Measurements from ENCODE around the gene AP3B1. TPM values are rescaled to one million over a fixed set of nuclear protein-coding genes. Genes with fewer than 3 reads are reported as not detected.

The AP3B1 gene
- total RNA-seq, 1 experiment from 2014 or later = 50.3 TPM

GRCh38 chr5:78056901-78057514 is 237.5 kb downstream of the AP3B1 start:
- no peaks in the 10 kb centered on the region for H3K4me1 Mint-ChIP-seq

More at GRCh38 chr5:78056901-78057514, 237.5 kb downstream of the AP3B1 start:
- Mint-ChIP-seq H3K27ac (no peak overlapping the region), H3K4me3 (no peak overlapping the region), H3K27me3 (ENCODE audit: low read depth) (no peaks in the 10 kb centered on the region), H3K36me3 (no peaks in the 10 kb centered on the region), H3K9me3 (no peaks in the 10 kb centered on the region)
- ChIA-PET POLR2A (no interaction called here), CTCF (no interaction called here)
- no peak for ATAC-seq
- no peak for DNase-seq (ENCODE audit: low spot score)
- TF ChIP-seq CREB1 (CRISPR knock-in tag; IDR thresholded peaks at IDR 0.05) = no peak
- TF ChIP-seq, protein P1, sequence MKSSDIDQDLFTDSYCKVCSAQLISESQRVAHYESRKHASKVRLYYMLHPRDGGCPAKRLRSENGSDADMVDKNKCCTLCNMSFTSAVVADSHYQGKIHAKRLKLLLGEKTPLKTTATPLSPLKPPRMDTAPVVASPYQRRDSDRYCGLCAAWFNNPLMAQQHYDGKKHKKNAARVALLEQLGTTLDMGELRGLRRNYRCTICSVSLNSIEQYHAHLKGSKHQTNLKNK (CRISPR knock-in tag; IDR thresholded peaks at IDR 0.05) = no peak
- no peak for TF ChIP-seq AR (CRISPR knock-in tag; IDR thresholded peaks at IDR 0.05)
- TF ChIP-seq HMGA2 (CRISPR knock-in tag; IDR thresholded peaks at IDR 0.05) = no peak
- TF ChIP-seq, protein P2, sequence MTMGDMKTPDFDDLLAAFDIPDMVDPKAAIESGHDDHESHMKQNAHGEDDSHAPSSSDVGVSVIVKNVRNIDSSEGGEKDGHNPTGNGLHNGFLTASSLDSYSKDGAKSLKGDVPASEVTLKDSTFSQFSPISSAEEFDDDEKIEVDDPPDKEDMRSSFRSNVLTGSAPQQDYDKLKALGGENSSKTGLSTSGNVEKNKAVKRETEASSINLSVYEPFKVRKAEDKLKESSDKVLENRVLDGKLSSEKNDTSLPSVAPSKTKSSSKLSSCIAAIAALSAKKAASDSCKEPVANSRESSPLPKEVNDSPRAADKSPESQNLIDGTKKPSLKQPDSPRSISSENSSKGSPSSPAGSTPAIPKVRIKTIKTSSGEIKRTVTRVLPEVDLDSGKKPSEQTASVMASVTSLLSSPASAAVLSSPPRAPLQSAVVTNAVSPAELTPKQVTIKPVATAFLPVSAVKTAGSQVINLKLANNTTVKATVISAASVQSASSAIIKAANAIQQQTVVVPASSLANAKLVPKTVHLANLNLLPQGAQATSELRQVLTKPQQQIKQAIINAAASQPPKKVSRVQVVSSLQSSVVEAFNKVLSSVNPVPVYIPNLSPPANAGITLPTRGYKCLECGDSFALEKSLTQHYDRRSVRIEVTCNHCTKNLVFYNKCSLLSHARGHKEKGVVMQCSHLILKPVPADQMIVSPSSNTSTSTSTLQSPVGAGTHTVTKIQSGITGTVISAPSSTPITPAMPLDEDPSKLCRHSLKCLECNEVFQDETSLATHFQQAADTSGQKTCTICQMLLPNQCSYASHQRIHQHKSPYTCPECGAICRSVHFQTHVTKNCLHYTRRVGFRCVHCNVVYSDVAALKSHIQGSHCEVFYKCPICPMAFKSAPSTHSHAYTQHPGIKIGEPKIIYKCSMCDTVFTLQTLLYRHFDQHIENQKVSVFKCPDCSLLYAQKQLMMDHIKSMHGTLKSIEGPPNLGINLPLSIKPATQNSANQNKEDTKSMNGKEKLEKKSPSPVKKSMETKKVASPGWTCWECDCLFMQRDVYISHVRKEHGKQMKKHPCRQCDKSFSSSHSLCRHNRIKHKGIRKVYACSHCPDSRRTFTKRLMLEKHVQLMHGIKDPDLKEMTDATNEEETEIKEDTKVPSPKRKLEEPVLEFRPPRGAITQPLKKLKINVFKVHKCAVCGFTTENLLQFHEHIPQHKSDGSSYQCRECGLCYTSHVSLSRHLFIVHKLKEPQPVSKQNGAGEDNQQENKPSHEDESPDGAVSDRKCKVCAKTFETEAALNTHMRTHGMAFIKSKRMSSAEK (CRISPR knock-in tag; IDR thresholded peaks at IDR 0.05; ENCODE audit: borderline replicate concordance) = no peak
- no peak for TF ChIP-seq NFE2L1 (CRISPR knock-in tag; IDR thresholded peaks at IDR 0.05)
- TF ChIP-seq MAX (CRISPR knock-in tag; IDR thresholded peaks at IDR 0.05) = no peak
- TF ChIP-seq, protein P3, sequence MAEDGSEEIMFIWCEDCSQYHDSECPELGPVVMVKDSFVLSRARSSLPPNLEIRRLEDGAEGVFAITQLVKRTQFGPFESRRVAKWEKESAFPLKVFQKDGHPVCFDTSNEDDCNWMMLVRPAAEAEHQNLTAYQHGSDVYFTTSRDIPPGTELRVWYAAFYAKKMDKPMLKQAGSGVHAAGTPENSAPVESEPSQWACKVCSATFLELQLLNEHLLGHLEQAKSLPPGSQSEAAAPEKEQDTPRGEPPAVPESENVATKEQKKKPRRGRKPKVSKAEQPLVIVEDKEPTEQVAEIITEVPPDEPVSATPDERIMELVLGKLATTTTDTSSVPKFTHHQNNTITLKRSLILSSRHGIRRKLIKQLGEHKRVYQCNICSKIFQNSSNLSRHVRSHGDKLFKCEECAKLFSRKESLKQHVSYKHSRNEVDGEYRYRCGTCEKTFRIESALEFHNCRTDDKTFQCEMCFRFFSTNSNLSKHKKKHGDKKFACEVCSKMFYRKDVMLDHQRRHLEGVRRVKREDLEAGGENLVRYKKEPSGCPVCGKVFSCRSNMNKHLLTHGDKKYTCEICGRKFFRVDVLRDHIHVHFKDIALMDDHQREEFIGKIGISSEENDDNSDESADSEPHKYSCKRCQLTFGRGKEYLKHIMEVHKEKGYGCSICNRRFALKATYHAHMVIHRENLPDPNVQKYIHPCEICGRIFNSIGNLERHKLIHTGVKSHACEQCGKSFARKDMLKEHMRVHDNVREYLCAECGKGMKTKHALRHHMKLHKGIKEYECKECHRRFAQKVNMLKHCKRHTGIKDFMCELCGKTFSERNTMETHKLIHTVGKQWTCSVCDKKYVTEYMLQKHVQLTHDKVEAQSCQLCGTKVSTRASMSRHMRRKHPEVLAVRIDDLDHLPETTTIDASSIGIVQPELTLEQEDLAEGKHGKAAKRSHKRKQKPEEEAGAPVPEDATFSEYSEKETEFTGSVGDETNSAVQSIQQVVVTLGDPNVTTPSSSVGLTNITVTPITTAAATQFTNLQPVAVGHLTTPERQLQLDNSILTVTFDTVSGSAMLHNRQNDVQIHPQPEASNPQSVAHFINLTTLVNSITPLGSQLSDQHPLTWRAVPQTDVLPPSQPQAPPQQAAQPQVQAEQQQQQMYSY (CRISPR knock-in tag; IDR thresholded peaks at IDR 0.05) = no peak
- TF ChIP-seq, protein P4, sequence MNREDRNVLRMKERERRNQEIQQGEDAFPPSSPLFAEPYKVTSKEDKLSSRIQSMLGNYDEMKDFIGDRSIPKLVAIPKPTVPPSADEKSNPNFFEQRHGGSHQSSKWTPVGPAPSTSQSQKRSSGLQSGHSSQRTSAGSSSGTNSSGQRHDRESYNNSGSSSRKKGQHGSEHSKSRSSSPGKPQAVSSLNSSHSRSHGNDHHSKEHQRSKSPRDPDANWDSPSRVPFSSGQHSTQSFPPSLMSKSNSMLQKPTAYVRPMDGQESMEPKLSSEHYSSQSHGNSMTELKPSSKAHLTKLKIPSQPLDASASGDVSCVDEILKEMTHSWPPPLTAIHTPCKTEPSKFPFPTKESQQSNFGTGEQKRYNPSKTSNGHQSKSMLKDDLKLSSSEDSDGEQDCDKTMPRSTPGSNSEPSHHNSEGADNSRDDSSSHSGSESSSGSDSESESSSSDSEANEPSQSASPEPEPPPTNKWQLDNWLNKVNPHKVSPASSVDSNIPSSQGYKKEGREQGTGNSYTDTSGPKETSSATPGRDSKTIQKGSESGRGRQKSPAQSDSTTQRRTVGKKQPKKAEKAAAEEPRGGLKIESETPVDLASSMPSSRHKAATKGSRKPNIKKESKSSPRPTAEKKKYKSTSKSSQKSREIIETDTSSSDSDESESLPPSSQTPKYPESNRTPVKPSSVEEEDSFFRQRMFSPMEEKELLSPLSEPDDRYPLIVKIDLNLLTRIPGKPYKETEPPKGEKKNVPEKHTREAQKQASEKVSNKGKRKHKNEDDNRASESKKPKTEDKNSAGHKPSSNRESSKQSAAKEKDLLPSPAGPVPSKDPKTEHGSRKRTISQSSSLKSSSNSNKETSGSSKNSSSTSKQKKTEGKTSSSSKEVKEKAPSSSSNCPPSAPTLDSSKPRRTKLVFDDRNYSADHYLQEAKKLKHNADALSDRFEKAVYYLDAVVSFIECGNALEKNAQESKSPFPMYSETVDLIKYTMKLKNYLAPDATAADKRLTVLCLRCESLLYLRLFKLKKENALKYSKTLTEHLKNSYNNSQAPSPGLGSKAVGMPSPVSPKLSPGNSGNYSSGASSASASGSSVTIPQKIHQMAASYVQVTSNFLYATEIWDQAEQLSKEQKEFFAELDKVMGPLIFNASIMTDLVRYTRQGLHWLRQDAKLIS (CRISPR knock-in tag; IDR thresholded peaks at IDR 0.05; ENCODE audit: borderline replicate concordance) = no peak
- TF ChIP-seq ZNF219 (CRISPR knock-in tag; IDR thresholded peaks at IDR 0.05; ENCODE audit: borderline replicate concordance) = no peak
- TF ChIP-seq MYBL2 (CRISPR knock-in tag; IDR thresholded peaks at IDR 0.05) = no peak
- TF ChIP-seq ZNF416 (CRISPR knock-in tag; IDR thresholded peaks at IDR 0.05) = no peak
- no peak for TF ChIP-seq ERG (CRISPR knock-in tag; IDR thresholded peaks at IDR 0.05)
- no peak for TF ChIP-seq ZNF281 (CRISPR knock-in tag; IDR thresholded peaks at IDR 0.05)
